Fibroblast of lung (primary cell): ENCODE results near the gene CAPN10. TPM values are rescaled to one million over a fixed set of nuclear protein-coding genes. Genes with fewer than 3 reads are reported as not detected.

Source experiments
- DNase-seq, 2 donors: peaks; one replicate each; pipeline versions ENCODE4 v3.0.0 to v3.0.0-alpha.2; 2010; ENCODE audit warnings: low read depth in 2 of 2
- H2AFZ ChIP-seq: 2 replicates; pipeline ENCODE4 v1.5.1; 2012; ENCODE audit warnings: low read length, control low read depth, inconsistent platforms
- H3K27ac ChIP-seq: 2 replicates; pipeline ENCODE4 v1.5.1; 2011; ENCODE audit warnings: low read length, control low read depth; ENCODE audit not compliant: insufficient read depth
- H3K27me3 ChIP-seq: 2 replicates; pipeline ENCODE4 v1.5.1; 2011; ENCODE audit warnings: mild to moderate bottlenecking, low read length; ENCODE audit not compliant: control insufficient read depth, insufficient read depth
- H3K36me3 ChIP-seq: 2 replicates; pipeline ENCODE4 v1.5.1; 2011; ENCODE audit warnings: low read length; ENCODE audit not compliant: control insufficient read depth, insufficient read depth
- H3K4me1 ChIP-seq: 2 replicates; pipeline ENCODE4 v1.5.1; 2011; ENCODE audit warnings: low read length; ENCODE audit not compliant: control insufficient read depth, insufficient read depth; ENCODE audit errors: extremely low read depth
- H3K4me2 ChIP-seq: 2 replicates; pipeline ENCODE4 v1.5.1; 2011; ENCODE audit warnings: low read length, control low read depth; ENCODE audit not compliant: insufficient read depth; ENCODE audit errors: extremely low read depth
- H3K4me3 ChIP-seq, 4 experiments: fragments of 200-600 bp in 1 of 4; sonication (generic) in 1 of 4; replicated peaks in 1 of 4; 2 replicates each; pipeline ENCODE4 v1.5.1; 2011 to 2016; ENCODE audit warnings: low read length in 4 of 4, low read depth in 3 of 4, mild to moderate bottlenecking in 3 of 4, control low read depth in 2 of 4, inconsistent platforms in 1 of 4, mixed read lengths in 1 of 4; ENCODE audit not compliant: insufficient read depth in 1 of 4; ENCODE audit errors: control extremely low read depth in 1 of 4
- H3K79me2 ChIP-seq: 2 replicates; pipeline ENCODE4 v1.5.1; 2012; ENCODE audit warnings: mild to moderate bottlenecking, low read length, inconsistent platforms; ENCODE audit not compliant: control insufficient read depth, insufficient read depth
- H3K9ac ChIP-seq: 2 replicates; pipeline ENCODE4 v1.5.1; 2011; ENCODE audit warnings: mild to moderate bottlenecking, low read length, control low read depth; ENCODE audit not compliant: insufficient read depth
- H3K9me3 ChIP-seq: 2 replicates; pipeline ENCODE4 v1.5.1; 2012; ENCODE audit warnings: low read depth, low read length; ENCODE audit not compliant: control insufficient read depth, insufficient read depth
- H4K20me1 ChIP-seq: 2 replicates; pipeline ENCODE4 v1.5.1; 2011; ENCODE audit warnings: low read length; ENCODE audit not compliant: control insufficient read depth, insufficient read depth; ENCODE audit errors: extremely low read depth
- EZH2 ChIP-seq: IDR thresholded peaks from 2 replicates; pipeline ENCODE4 v1.5.1; 2012; ENCODE audit warnings: low read length, control low read depth, mild to moderate bottlenecking; ENCODE audit errors: missing control alignments
- polyA plus RNA-seq, 2 donors: library from polyadenylated mRNA; depleted of rRNA in 1 of 2; stranded (reverse) in 1 of 2; unstranded in 1 of 2; fragments of >200 nt; gene quantifications; 2 replicates each; pipeline ENCODE4 v1.2.1, GENCODE V29; 2011 to 2012; ENCODE audit warnings: missing spikeins in 1 of 2
- total RNA-seq: library from RNA; depleted of rRNA; stranded (reverse); fragments of >200 nt; gene quantifications from 2 replicates; pipeline ENCODE4 v1.2.1, GENCODE V29; 2014
- TF ChIP-seq, protein P1 (sequence below), 2 donors: IDR thresholded peaks in 1 of 2; conservative IDR thresholded peaks in 1 of 2; 1 replicate in 1 of 2; 2 replicates in 1 of 2; pipeline ENCODE4 v1.5.1; 2011 to 2012; ENCODE audit warnings: low read length in 2 of 2, control low read depth in 1 of 2, inconsistent platforms in 1 of 2, low read depth in 1 of 2, mild to moderate bottlenecking in 1 of 2

Gene CAPN10
- total and polyA plus RNA-seq, 2 donors (not counting 1 experiment from before 2014, with no cell fraction given) = 3.6 to 23.0 TPM

DNA sequence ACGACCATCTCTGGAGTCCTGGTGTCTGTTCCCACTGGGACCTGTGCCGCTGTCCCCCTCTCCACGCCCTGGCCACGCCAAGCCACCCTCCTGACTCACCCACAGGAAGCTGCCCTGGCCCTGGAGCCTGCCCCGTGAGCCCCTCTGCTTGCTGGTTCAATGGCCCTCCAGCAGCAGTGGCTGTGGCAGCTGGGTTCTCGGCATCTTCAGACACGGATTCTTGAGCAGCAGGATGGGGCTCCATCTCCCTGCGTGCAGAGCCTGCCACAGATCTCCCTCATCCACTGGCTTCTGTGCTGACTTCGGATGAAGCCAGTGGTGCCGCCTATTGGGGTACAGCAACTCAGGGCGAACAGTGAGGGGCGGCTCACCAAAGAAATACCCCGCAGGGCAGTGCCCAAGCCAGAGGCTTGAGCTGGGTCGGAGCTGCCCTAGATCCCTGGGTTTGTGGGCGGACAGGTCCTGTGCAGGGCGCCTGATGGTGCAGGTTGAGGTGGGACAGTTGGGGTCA lies 14.0 kb downstream of the CAPN10 start:
- no peak for TF ChIP-seq EZH2
- TF ChIP-seq, protein P1, sequence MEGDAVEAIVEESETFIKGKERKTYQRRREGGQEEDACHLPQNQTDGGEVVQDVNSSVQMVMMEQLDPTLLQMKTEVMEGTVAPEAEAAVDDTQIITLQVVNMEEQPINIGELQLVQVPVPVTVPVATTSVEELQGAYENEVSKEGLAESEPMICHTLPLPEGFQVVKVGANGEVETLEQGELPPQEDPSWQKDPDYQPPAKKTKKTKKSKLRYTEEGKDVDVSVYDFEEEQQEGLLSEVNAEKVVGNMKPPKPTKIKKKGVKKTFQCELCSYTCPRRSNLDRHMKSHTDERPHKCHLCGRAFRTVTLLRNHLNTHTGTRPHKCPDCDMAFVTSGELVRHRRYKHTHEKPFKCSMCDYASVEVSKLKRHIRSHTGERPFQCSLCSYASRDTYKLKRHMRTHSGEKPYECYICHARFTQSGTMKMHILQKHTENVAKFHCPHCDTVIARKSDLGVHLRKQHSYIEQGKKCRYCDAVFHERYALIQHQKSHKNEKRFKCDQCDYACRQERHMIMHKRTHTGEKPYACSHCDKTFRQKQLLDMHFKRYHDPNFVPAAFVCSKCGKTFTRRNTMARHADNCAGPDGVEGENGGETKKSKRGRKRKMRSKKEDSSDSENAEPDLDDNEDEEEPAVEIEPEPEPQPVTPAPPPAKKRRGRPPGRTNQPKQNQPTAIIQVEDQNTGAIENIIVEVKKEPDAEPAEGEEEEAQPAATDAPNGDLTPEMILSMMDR (conservative IDR thresholded peaks at IDR 0.05 in 1 of 2, IDR thresholded peaks at IDR 0.05 in 1 of 2; ENCODE audit: low read depth in 1 of 2, low read length in 2 of 2) = no peak
- Histone ChIP-seq H3K4me1 (no peaks in the 10 kb centered on the region), H2AFZ (no peak overlapping the region), H3K27me3 (no peaks in the 10 kb centered on the region), H4K20me1 (no peaks in the 10 kb centered on the region), H3K36me3 (peaks cover 5% of the 10 kb centered on the region), H3K4me3 (no peak overlapping the region), H3K9ac (no peak overlapping the region), H3K27ac (no peak overlapping the region), H3K79me2 (no peaks in the 10 kb centered on the region), H3K9me3 (no peaks in the 10 kb centered on the region), H3K4me2 (no peak overlapping the region)
- DNase-seq = no peak

DNA sequence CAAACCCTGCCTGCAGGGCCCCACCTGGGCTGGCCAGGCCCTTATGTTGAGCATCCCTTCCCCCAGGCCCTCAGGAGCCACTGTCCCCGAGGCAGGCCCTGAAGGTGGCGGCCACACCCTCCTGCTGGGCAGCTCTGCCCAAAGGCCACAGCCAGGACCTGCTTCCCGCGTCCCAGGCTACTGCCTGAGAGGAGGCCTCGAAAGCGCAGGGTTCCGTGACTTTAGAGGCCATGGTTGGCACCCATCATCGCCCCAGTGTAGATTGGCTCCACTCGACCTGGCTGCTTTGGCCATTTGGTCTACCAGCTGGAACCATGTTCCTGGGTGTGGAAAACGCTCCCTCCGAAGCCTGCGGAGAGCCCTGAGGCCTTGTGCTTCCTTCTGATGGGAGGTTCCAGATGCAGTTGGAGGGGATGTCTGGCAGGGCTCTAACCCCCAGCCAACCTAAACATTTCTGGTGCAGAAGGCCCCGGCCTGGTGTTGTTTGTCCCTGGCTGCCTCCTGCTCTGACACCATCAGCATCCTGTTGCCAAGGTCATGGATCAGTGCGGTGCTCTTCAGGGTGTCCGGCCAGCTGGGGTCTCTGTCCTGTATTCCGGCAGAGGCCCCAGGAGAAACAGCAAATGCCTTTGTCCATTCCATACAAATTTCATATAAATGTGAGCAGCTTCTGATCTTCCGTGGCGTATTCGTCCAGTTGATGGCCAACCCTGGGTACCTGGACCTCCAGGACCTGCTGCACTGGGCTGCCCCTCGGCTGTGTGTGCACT lies 14.7 kb downstream of the CAPN10 start:
- Histone ChIP-seq H3K4me2 (no peak overlapping the region), H3K27ac (no peak overlapping the region), H3K4me1 (no peaks in the 10 kb centered on the region), H4K20me1 (no peaks in the 10 kb centered on the region), H3K27me3 (no peaks in the 10 kb centered on the region), H3K9ac (no peak overlapping the region), H3K36me3 (peaks cover 5% of the 10 kb centered on the region), H2AFZ (no peak overlapping the region), H3K4me3 (no peak overlapping the region), H3K79me2 (no peaks in the 10 kb centered on the region), H3K9me3 (no peaks in the 10 kb centered on the region)
- DNase-seq = no peak
- TF ChIP-seq EZH2 = no peak
- TF ChIP-seq, protein P1 (conservative IDR thresholded peaks at IDR 0.05 in 1 of 2, IDR thresholded peaks at IDR 0.05 in 1 of 2; ENCODE audit: low read depth in 1 of 2, low read length in 2 of 2) = no peak

- H3K27ac ChIP-seq = no peak overlapping the region
- no peaks in the 10 kb centered on the region for H3K4me1 ChIP-seq
- DNase-seq = no peak
- H3K36me3 ChIP-seq = peaks cover 5% of the 10 kb centered on the region
- TF ChIP-seq, protein P1 (conservative IDR thresholded peaks at IDR 0.05 in 1 of 2, IDR thresholded peaks at IDR 0.05 in 1 of 2; ENCODE audit: low read depth in 1 of 2, low read length in 2 of 2) = no peak
- TF ChIP-seq EZH2 = no peak
- H4K20me1 ChIP-seq = no peaks in the 10 kb centered on the region
- no peak overlapping the region for H3K4me2 ChIP-seq
- H3K27me3 ChIP-seq = no peaks in the 10 kb centered on the region
- H3K79me2 ChIP-seq = no peaks in the 10 kb centered on the region
- no peak overlapping the region for H3K9ac ChIP-seq
- H2AFZ ChIP-seq = no peak overlapping the region
- no peak overlapping the region for H3K4me3 ChIP-seq
- H3K9me3 ChIP-seq = no peaks in the 10 kb centered on the region
These were observed 15.3 kb downstream of the CAPN10 start for GRCh38 chr2:240601831-240602160.
